ENCODE data around the gene P2RX5. TPM values are rescaled to one million over a fixed set of nuclear protein-coding genes. Genes with fewer than 3 reads are reported as not detected.

The P2RX5 gene
- total and polyA plus RNA-seq, 2 experiments from 2014 or later, result 7.5 to 13.6 TPM

GRCh38 chr17:3744014-3744413 is 48.1 kb upstream of the P2RX5 start:
- H3K36me3 Mint-ChIP-seq (ENCODE audit: low read depth), result no peaks in the 10 kb centered on the region
- H3K9me2 ChIP-seq (ENCODE audit: insufficient read depth), result no peaks in the 10 kb centered on the region
- no peaks in the 10 kb centered on the region for H3K79me2 ChIP-seq (replicated peaks; ENCODE audit: insufficient read depth)
- no peak overlapping the region for H3K4me3 Mint-ChIP-seq
- no peak overlapping the region for H3K27ac Mint-ChIP-seq
- H3K4me1 ChIP-seq (ENCODE audit: insufficient read depth), result peaks cover 13% of the 10 kb centered on the region; the same call in 1 of the 2 replicates
- DNase-seq (ENCODE audit: low spot score) (no peak), ATAC-seq (no peak)
- peaks cover 9% of the 10 kb centered on the region for H3K27me3 Mint-ChIP-seq (ENCODE audit: insufficient read depth, low read depth, poor library complexity)
- H3K9me3 Mint-ChIP-seq, result 0 out of 3 replicates have a peak, but pooled peaks cover 3% of the 10 kb centered on the region
- H3K27me3 ChIP-seq (ENCODE audit: insufficient read depth), result no peaks in the 10 kb centered on the region
- no peak overlapping the region for H3K4me2 ChIP-seq
- H3K4me3 ChIP-seq, result no peak overlapping the region
- peaks cover 16% of the 10 kb centered on the region for H3K4me1 Mint-ChIP-seq
- no peak overlapping the region for H3K27ac ChIP-seq (ENCODE audit: low read depth)
- H2AFZ ChIP-seq, result no peak overlapping the region
- no peaks in the 10 kb centered on the region for H4K20me1 ChIP-seq (replicated peaks; ENCODE audit: insufficient read depth)
- H3F3A ChIP-seq (replicated peaks; ENCODE audit: low read depth), result peaks cover 7% of the 10 kb centered on the region; the same call in 1 of the 2 replicates
- TF ChIP-seq POLR2AphosphoS5 (IDR thresholded peaks at IDR 0.05; ENCODE audit: low read depth) (no peak), EZH2 (IDR thresholded peaks at IDR 0.05; ENCODE audit: low read depth, unreplicated experiment) (no peak), ZNF114 (CRISPR knock-in tag; IDR thresholded peaks at IDR 0.05) (no peak), CREB1 (CRISPR knock-in tag; IDR thresholded peaks at IDR 0.05; ENCODE audit: low read depth) (no peak), NANOG (IDR thresholded peaks at IDR 0.05; ENCODE audit: borderline replicate concordance) (no peak), ZNF462 (CRISPR knock-in tag; IDR thresholded peaks at IDR 0.05) (no peak), ZNF331 (CRISPR knock-in tag; IDR thresholded peaks at IDR 0.05; ENCODE audit: low read depth) (no peak), STAT1 (IDR thresholded peaks at IDR 0.05; ENCODE audit: unreplicated experiment) (no peak), REST (IDR thresholded peaks at IDR 0.05; ENCODE audit: unreplicated experiment) (no peak), EZH2phosphoT487 (IDR thresholded peaks at IDR 0.05; ENCODE audit: unreplicated experiment) (no peak), JUNB (IDR thresholded peaks at IDR 0.05; ENCODE audit: unreplicated experiment) (no peak)
- TF ChIP-seq, protein P1, sequence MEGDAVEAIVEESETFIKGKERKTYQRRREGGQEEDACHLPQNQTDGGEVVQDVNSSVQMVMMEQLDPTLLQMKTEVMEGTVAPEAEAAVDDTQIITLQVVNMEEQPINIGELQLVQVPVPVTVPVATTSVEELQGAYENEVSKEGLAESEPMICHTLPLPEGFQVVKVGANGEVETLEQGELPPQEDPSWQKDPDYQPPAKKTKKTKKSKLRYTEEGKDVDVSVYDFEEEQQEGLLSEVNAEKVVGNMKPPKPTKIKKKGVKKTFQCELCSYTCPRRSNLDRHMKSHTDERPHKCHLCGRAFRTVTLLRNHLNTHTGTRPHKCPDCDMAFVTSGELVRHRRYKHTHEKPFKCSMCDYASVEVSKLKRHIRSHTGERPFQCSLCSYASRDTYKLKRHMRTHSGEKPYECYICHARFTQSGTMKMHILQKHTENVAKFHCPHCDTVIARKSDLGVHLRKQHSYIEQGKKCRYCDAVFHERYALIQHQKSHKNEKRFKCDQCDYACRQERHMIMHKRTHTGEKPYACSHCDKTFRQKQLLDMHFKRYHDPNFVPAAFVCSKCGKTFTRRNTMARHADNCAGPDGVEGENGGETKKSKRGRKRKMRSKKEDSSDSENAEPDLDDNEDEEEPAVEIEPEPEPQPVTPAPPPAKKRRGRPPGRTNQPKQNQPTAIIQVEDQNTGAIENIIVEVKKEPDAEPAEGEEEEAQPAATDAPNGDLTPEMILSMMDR (conservative IDR thresholded peaks at IDR 0.05; ENCODE audit: low read depth in 2 of 2), result no peak
- TF ChIP-seq, protein P2, sequence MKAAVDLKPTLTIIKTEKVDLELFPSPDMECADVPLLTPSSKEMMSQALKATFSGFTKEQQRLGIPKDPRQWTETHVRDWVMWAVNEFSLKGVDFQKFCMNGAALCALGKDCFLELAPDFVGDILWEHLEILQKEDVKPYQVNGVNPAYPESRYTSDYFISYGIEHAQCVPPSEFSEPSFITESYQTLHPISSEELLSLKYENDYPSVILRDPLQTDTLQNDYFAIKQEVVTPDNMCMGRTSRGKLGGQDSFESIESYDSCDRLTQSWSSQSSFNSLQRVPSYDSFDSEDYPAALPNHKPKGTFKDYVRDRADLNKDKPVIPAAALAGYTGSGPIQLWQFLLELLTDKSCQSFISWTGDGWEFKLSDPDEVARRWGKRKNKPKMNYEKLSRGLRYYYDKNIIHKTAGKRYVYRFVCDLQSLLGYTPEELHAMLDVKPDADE (IDR thresholded peaks at IDR 0.05), result no peak
- no peaks in the 10 kb centered on the region for H3K36me3 ChIP-seq (ENCODE audit: insufficient read depth)

Data from GM23338 (cell line).